ENCODE results near the gene IGFBP7. TPM values are rescaled to one million over a fixed set of nuclear protein-coding genes. Genes with fewer than 3 reads are reported as not detected.

The IGFBP7 gene
- total RNA-seq, 1 experiment from 2014 or later = 45.5 TPM

DNA sequence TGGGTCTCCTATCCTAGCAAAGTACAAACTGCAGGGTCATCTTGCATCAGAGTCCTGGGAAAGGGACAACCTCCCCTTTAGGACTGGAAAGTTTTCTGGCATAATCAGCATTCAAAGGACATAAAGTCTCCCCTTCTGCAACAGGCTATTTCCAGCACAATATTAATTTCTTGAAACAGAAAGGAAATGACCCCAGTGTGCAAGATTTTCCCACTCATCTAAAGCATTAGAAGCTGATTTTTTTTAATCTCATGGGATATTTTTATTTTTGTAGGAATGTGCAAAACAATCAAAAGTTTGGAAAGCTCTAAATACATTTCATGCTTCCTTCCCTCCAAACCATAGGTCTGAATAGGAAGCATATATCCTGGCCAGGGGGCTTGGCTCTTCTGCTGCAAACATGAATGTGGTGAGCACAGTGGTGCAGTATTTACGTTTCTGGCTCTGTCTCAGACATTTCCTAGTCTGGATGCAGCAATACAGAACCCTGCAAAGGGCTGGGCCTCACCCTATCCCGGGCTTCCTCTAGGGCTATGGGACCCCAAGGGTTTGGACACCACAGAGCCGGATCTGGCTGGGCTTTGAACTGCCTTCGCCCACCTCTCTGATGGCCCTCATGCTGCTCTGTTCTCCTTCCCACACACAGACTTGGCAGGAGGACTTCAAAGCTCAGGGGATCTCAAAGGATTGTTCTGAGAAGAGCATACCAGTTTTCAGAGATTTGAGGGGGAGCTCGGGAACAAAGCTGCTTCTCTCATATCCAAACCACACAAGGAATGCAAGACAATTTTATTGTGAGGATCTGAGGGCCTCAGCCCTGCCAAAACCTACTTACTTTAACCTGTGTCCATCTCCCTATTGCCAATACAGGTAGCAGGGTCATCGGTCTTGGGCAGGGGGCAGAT lies 66.6 kb downstream of the IGFBP7 start:
- DNase-seq (ENCODE audit: low spot score) = no peak

GRCh38 chr4:57042711-57043169 lies 67.4 kb downstream of the IGFBP7 start:
- no peak for DNase-seq (ENCODE audit: low spot score)

DNA sequence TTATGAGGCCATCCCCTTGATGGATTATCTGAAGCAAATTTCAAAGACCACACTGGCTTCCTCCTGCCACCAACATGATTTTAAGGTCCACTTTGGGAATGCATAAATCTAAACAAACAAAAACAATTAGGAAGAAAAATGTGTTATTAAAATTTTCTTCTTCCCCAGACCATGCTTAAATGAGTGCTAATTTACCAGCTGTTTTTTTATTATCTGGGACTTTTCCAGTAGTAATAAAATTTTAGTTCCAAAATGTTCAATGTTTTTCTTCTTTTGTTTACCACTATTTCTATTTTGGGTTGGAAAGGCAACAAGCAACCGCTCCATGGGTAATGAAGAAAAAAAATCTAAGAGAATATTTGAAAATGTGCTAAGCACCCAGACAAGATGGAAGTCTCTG lies 69.2 kb downstream of the IGFBP7 start:
- DNase-seq (ENCODE audit: low spot score) = no peak

GRCh38 chr4:57040510-57040909 lies 69.7 kb downstream of the IGFBP7 start:
- no peak for DNase-seq (ENCODE audit: low spot score)

GRCh38 chr4:57039345-57039744 lies 70.8 kb downstream of the IGFBP7 start:
- no peak for DNase-seq (ENCODE audit: low spot score)

DNA sequence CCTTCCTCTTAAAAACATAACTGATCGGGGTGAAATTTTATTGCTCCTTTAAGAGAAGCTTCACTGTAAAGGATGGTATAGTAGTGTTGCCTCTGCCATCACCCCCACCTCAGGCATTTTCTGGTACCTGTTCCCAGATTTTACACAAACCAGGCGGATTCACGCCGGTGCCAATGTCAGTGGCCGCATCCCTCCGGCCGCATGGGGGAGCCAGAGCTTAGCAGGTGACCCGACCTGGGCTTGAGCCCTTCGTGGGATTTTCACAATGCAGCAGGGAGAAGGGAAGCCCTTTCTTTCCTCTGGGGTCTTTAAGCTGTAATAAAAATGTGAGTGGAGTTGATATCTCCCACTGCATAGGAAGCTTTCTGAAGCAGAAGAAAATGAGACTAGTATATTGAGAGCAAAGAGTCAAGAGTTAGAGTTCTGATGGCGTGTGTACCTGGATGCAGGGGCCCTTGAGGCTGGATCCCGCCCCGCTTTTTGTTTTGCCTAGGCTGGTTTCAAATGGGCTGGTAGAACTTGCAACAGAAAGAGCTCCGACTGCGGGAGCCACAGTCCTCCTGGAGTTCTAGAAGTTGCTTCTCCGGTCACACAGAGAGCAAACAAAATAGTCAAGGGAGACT lies 72.1 kb downstream of the IGFBP7 start:
- peak; percentile 36 for DNase-seq (ENCODE audit: low spot score)

DNA sequence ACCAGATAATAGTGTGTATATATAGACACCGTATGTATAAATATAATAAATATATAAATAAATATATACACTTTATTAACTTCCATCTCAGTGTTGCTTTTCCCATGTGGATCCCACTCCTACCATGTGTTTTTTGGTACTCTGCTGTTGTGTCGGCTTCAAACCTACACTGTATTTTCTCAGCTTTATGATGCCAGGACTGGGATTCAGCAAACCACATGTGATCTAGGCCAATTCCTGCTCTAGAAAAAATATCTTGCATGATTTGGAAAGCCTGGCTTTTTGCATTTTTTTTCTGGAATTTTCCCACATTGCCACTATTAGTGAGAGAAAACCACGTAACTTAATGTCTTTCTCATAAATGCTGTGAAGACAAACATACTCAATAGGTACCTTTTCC lies 75.7 kb downstream of the IGFBP7 start:
- no peak for DNase-seq (ENCODE audit: low spot score)

GRCh38 chr4:57023104-57023503 lies 87.1 kb downstream of the IGFBP7 start:
- peak; percentile 78 for DNase-seq (ENCODE audit: low spot score)

DNA sequence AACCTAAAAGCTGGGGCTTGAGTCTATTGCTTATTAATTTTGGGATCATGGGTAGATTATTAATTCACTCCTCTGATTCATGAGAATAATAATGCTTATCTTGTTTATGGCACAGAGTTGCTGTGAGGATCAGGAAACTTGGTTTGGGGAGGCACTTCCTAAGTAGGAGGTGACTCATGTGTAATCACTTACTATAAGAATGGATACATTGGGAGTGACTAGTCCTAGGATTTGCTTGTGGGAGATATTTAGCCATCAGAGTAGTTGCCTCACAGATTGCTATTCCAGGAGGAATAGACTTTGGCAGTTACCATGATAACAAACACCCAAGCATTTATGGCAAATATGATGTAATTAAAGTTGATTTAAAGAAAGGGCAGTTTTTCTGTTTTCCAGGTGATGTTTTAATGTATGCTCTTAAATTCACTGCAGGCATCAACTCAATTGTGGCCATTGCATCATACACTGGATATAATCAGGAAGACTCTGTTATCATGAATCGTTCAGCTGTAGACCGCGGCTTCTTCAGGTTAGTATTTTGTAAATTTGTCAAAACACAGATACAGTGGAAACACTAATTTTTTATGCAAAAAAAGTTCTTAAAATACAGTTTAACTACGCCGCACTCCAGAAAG lies 89.6 kb downstream of the IGFBP7 start:
- DNase-seq (ENCODE audit: low spot score) = no peak

DNA sequence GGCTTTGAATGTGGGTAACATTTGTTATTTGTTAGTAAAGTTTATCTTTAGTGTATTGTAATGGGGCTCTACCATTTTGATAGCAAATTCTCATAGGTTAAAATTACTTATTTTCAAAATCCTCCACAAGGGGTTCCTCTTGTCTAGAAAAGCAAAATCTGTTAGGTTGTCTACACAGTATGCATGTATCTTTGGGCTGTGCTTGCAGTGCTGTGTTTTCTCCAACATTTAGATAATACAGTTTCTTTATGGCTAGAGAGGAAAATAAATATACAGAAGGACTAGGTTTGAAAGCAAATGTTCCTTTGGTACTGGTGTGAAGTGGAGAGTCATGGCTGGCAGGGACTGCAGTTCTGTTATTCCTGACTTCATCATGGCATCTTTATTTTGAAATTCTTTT lies 91.2 kb downstream of the IGFBP7 start:
- no peak for DNase-seq (ENCODE audit: low spot score)

GRCh38 chr4:57013543-57014120 lies 96.6 kb downstream of the IGFBP7 start:
- peak; percentile 14 for DNase-seq (ENCODE audit: low spot score)

DNA sequence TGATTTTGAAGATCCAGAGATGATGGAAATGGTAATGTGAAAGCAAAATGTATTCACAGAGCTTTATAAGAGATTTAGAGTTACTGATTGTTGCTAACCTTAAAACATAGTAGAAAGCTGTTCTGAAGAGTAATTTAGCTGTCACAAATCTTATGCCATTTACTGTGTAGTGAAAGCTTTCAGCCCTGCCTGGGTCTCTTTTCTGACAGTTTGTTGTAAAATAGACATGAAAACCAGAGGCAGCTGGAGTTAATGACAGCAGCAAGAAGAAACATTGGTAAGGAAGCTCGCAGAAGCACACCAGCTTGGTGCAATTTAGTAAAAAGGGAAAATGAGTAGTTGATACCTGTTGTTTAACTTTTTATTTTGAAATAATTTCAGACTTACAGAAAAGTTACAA lies 110.4 kb downstream of the IGFBP7 start:
- DNase-seq (ENCODE audit: low spot score) = no peak

GRCh38 chr4:56995525-56995924 lies 114.7 kb downstream of the IGFBP7 start:
- DNase-seq (ENCODE audit: low spot score) = no peak

DNA sequence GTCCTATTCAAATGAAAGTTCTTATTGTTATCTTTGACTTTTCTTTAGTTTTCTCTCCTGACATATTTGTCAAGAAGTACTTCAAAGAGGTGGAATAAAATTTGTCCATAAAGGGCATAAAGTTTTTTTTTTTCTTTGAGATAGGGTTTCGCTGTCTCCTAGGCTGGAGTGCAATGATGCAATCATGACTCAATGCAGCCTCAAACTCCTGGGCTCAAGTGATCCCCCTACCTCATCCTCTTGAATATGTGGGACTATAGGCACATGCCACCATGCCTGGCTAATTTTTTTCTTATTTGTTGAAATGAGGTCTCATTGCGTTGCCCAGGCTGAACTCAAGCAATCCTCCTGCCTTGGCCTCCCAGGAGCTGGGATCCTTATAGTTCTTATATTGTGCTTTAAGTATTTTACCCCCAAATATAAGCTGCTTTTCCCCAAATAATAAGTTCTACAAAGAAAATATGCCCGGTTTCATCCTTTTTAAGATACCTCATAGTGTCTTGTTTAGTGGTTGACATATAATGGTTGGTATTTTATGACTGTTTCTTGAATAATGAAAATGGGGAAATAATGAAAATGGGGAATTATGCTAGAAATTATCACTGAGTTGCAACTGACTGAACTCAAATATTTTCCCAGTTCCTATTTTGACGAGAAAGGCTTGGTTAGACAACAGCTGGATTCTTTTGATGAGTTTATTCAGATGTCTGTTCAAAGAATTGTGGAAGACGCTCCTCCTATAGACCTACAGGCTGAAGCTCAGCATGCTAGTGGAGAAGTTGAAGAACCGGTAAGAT lies 119.9 kb downstream of the IGFBP7 start:
- DNase-seq (ENCODE audit: low spot score) = no peak

DNA sequence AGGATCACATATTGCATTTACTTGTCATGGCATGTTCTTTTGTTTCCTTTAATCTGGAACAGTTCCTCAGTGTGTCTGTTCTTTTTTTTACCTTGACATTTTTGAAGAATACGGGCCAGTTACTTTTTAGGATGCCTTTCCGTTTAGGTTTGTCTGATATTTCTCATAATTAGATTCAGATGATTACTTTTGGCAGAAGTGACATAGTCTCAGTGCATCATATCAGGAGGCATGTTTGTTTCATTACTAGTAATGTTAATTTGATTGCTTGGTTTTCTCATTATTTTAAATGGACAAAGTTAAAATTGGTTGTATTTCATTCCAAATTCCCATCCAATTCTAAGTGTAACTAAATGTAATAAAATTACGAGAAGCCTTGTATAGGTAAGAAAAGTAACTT lies 123.2 kb downstream of the IGFBP7 start:
- DNase-seq (ENCODE audit: low spot score) = no peak

DNA sequence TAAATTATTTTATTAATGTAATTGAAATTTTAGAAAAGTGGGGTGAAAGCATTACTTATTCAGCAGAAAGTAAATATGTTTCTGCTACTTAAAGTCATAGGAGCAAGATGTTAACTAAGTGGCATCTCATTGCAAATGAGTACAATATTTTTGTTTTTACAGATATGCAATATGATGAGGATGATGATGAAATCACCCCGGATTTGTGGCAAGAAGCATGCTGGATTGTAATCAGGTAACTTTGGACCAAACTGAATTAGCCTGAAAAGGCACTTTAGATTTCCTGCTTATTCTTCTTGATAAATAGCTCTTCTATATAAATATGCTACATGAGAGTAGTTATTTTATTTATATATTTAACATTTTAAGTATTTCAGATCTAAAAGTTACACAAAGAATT lies 124.0 kb downstream of the IGFBP7 start:
- no peak for DNase-seq (ENCODE audit: low spot score)

DNA sequence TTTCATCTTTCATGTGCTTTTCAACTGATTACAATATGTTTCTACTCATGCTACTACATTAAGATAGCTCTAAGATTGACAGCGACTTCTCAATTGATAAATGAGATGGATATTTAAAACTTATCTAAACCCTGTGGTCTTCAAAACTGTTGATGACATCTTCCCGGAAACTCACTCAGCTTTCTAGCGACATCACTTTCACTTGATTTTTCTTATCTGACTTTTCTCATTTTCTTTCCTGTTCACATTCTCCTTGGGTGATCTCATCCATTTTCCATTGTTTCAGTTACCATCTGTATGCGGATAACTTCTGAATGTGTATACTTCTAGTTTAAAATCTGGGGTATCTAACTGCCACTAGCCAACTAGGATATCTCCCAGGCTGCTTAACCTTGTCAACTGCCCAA lies 128.4 kb downstream of the IGFBP7 start:
- no peak for DNase-seq (ENCODE audit: low spot score)

All from H4 (cell line).